C4-2B (cell line): ENCODE data around the gene REPS2.

Experiments used
- CTCF ChIP-seq: fragments of 450-650 bp; conservative IDR thresholded peaks from 2 replicates; pipeline ENCODE4 v1.5.1; 2017; ENCODE audit warnings: mild to moderate bottlenecking
- ZFX ChIP-seq: fragments of 450-650 bp; IDR thresholded peaks from 2 replicates; pipeline ENCODE4 v1.6.1; 2017

- no peak for TF ChIP-seq CTCF
- TF ChIP-seq ZFX = no peak
Observed at GRCh38 chrX:16978193-16978984, 31.9 kb downstream of the REPS2 start.
